ENCODE results near the gene FAM216A. TPM values are rescaled to one million over a fixed set of nuclear protein-coding genes. Genes with fewer than 3 reads are reported as not detected.

FAM216A gene
- total RNA-seq (2022; extraction: Qiagen RNA extraction): 17.0 to 20.2 TPM (median 18.4 TPM) in 5 replicates

GRCh38 chr12:110468214-110469048, at the start of gene FAM216A, which contains the start of gene GPN3:
TSS of gene FAM216A (plus strand) at chr12:110468845. CDS start at chr12:110468876, 31 bp downstream.
TSS of gene GPN3 (minus strand) at chr12:110468257. CDS start at chr12:110468203, 54 bp downstream.

GRCh38 chr12:110449799-110450497, 18.7 kb upstream of the FAM216A start, which contains the start of gene ARPC3:
TSS of gene ARPC3 (minus strand) at chr12:110450337. CDS start at chr12:110450260, 77 bp downstream.

GRCh38 chr12:110501752-110502738, 33.4 kb downstream of the FAM216A start, which contains the start of the genes RAD9B and VPS29:
TSS of gene RAD9B (plus strand) at chr12:110502331. CDS start at chr12:110502338, 7 bp downstream.
TSS of gene VPS29 (minus strand) at chr12:110502111. CDS start at chr12:110502051, 60 bp downstream.

Other genes with a start within 250 kb of the FAM216A start
- gene ATP2A2, start 187.6 kb upstream of the FAM216A start, total RNA-seq (2022; extraction: Qiagen RNA extraction): 214 to 307 TPM (median 284 TPM) in 5 replicates
- 47.0 to 60.7 TPM (median 57.1 TPM) in 5 replicates for gene ANAPC7, start 65.1 kb upstream of the FAM216A start, total RNA-seq (2022; extraction: Qiagen RNA extraction)
- gene ARPC3, start 18.5 kb upstream of the FAM216A start, total RNA-seq (2022; extraction: Qiagen RNA extraction): 439 to 870 TPM (median 445 TPM) in 5 replicates
- 27.9 to 35.0 TPM (median 33.3 TPM) in 5 replicates for gene GPN3, start 588 bp upstream of the FAM216A start, total RNA-seq (2022; extraction: Qiagen RNA extraction)
- gene VPS29, start 33.3 kb downstream of the FAM216A start, total RNA-seq (2022; extraction: Qiagen RNA extraction): 146 to 158 TPM (median 148 TPM) in 5 replicates
- 0.19 to 0.30 TPM (median 0.23 TPM) in 5 replicates for gene RAD9B, start 33.5 kb downstream of the FAM216A start, total RNA-seq (2022; extraction: Qiagen RNA extraction)
- gene PPTC7, start 114.5 kb downstream of the FAM216A start, total RNA-seq (2022; extraction: Qiagen RNA extraction): 26.4 to 38.1 TPM (median 32.2 TPM) in 5 replicates
- gene TCTN1, start 145.3 kb downstream of the FAM216A start, total RNA-seq (2022; extraction: Qiagen RNA extraction): 27.8 to 34.8 TPM (median 32.9 TPM) in 5 replicates
- 0.45 to 0.83 TPM (median 0.62 TPM) in 5 replicates for gene HVCN1, start 220.3 kb downstream of the FAM216A start, total RNA-seq (2022; extraction: Qiagen RNA extraction)

All from A549 treated with dexamethasone at 1 μM for 4 hours (cell line).